A549 (cell line): Measurements from ENCODE around the gene DDN.

Experiments used
- HOXA7 ChIP-seq: fragments of 250-450 bp; sonication (Bioruptor Pico); IDR thresholded peaks from 2 replicates; pipeline ENCODE4 v1.5.0; 2020; ENCODE audit warnings: mild to moderate bottlenecking, moderate library complexity
- USF2 ChIP-seq: fragments of 450-650 bp; IDR thresholded peaks from 2 replicates; pipeline ENCODE4 v1.6.1; 2014; ENCODE audit warnings: antibody characterized with exemption

- TF ChIP-seq USF2, result no peak
- no peak for TF ChIP-seq HOXA7 (CRISPR knock-in tag)
These were observed 31.2 kb downstream of the DDN start for GRCh38 chr12:48967991-48968390.
